Skeletal muscle tissue (tissue), 4 donors: ENCODE measurements around the gene FAM53B. TPM values are rescaled to one million over a fixed set of nuclear protein-coding genes. Genes with fewer than 3 reads are reported as not detected.
A peak's percentile ranks its signal among the peaks of the same experiment; 100 is the strongest.

ENCODE experiments used
- H3K27ac ChIP-seq: one replicate; pipeline ENCODE4 v1.7.0; 2013; ENCODE audit warnings: mild to moderate bottlenecking, low read depth, low read length, inconsistent platforms
- H3K27me3 ChIP-seq, 3 donors: one replicate each; pipeline ENCODE4 v1.7.0; 2013; ENCODE audit warnings: low read length in 3 of 3; ENCODE audit not compliant: control insufficient read depth in 3 of 3, insufficient read depth in 3 of 3
- H3K36me3 ChIP-seq, 3 donors: one replicate each; pipeline ENCODE4 v1.7.0; 2013; ENCODE audit warnings: low read length in 3 of 3; ENCODE audit not compliant: control insufficient read depth in 3 of 3, insufficient read depth in 3 of 3
- H3K4me1 ChIP-seq, 3 donors: one replicate each; pipeline ENCODE4 v1.7.0; 2013; ENCODE audit warnings: low read length in 3 of 3, mild to moderate bottlenecking in 3 of 3; ENCODE audit not compliant: control insufficient read depth in 3 of 3, insufficient read depth in 3 of 3
- H3K4me3 ChIP-seq, 3 donors: one replicate each; pipeline ENCODE4 v1.7.0; 2013; ENCODE audit warnings: low read length in 3 of 3
- H3K9ac ChIP-seq, 3 donors: one replicate each; pipeline ENCODE4 v1.7.0; 2013; ENCODE audit warnings: low read length in 3 of 3, mild to moderate bottlenecking in 3 of 3, moderate library complexity in 2 of 3, low read depth in 1 of 3
- H3K9me3 ChIP-seq, 3 donors: one replicate each; pipeline ENCODE4 v1.7.0; 2013; ENCODE audit warnings: low read length in 3 of 3; ENCODE audit not compliant: control insufficient read depth in 3 of 3
- total RNA-seq: library from RNA; depleted of rRNA; stranded (reverse); fragments of >200 nt; gene quantifications from one replicate; pipeline ENCODE4 v1.2.3, GENCODE V29; 2014
- donor health status: Osteomylitis.

Gene FAM53B
- total RNA-seq, 1 donor from 2014 or later, result 32.4 TPM

GRCh38 chr10:124743191-124744101, 732 bp downstream of the FAM53B start:
- Histone ChIP-seq H3K9ac (peak overlapping the region; percentile 64 to 88 (median 81)), H3K27ac (peak overlapping the region; percentile 58), H3K36me3 (peaks cover 0 to 3% (median 3%) of the 10 kb centered on the region in 3 donors), H3K27me3 (no peaks in the 10 kb centered on the region), H3K9me3 (no peaks in the 10 kb centered on the region), H3K4me3 (peak overlapping the region; percentile 71 to 78 (median 73)), H3K4me1 (peaks cover 47 to 53% (median 50%) of the 10 kb centered on the region in 3 donors)

GRCh38 chr10:124742413-124743190, 1.6 kb downstream of the FAM53B start:
- no peaks in the 10 kb centered on the region for H3K27me3 ChIP-seq
- H3K4me3 ChIP-seq, result peak overlapping the region; percentile 71 to 78 (median 73)
- H3K9me3 ChIP-seq, result no peaks in the 10 kb centered on the region
- H3K27ac ChIP-seq, result peak overlapping the region; percentile 58
- no peaks in the 10 kb centered on the region for H3K36me3 ChIP-seq
- H3K4me1 ChIP-seq, result peaks cover 56 to 61% (median 58%) of the 10 kb centered on the region in 3 donors
- H3K9ac ChIP-seq, result peak overlapping the region; percentile 64 to 88 (median 81)

- peaks cover 62 to 68% (median 65%) of the 10 kb centered on the region in 3 donors for H3K4me1 ChIP-seq
- H3K27me3 ChIP-seq, result no peaks in the 10 kb centered on the region
- peak overlapping the region; percentile 49 to 73 (median 71) for H3K4me3 ChIP-seq
- no peaks in the 10 kb centered on the region for H3K9me3 ChIP-seq
- H3K9ac ChIP-seq, result peak overlapping the region; percentile 60 to 88 (median 72)
- peak overlapping the region; percentile 58 for H3K27ac ChIP-seq
- H3K36me3 ChIP-seq, result no peaks in the 10 kb centered on the region
Observed at GRCh38 chr10:124741922-124742412, 2.2 kb downstream of the FAM53B start.

- no peaks in the 10 kb centered on the region for H3K9me3 ChIP-seq
- H3K4me3 ChIP-seq, result peak overlapping the region in 2 of 3 donors; percentile 47 to 73
- H3K27me3 ChIP-seq, result no peaks in the 10 kb centered on the region
- no peaks in the 10 kb centered on the region for H3K36me3 ChIP-seq
- H3K9ac ChIP-seq, result peak overlapping the region in 2 of 3 donors; percentile 72 to 88
- peaks cover 68 to 73% (median 70%) of the 10 kb centered on the region in 3 donors for H3K4me1 ChIP-seq
- H3K27ac ChIP-seq, result peak overlapping the region; percentile 58
Observed at GRCh38 chr10:124741281-124741921, 2.8 kb downstream of the FAM53B start.

GRCh38 chr10:124740369-124741280, 3.6 kb downstream of the FAM53B start:
- Histone ChIP-seq H3K4me1 (peaks cover 75 to 81% (median 78%) of the 10 kb centered on the region in 3 donors), H3K36me3 (no peaks in the 10 kb centered on the region), H3K4me3 (peak overlapping the region; percentile 22 to 65 (median 47)), H3K9ac (peak overlapping the region; percentile 45 to 88 (median 57)), H3K27me3 (no peaks in the 10 kb centered on the region), H3K9me3 (no peaks in the 10 kb centered on the region), H3K27ac (peak overlapping the region; percentile 58)

- Histone ChIP-seq H3K4me1 (peaks cover 80 to 81% (median 80%) of the 10 kb centered on the region in 3 donors), H3K27me3 (no peaks in the 10 kb centered on the region), H3K9ac (peak overlapping the region; percentile 45 to 88 (median 57)), H3K27ac (peak overlapping the region; percentile 58), H3K36me3 (no peaks in the 10 kb centered on the region), H3K4me3 (peak overlapping the region in 1 of 3 donors; percentile 65), H3K9me3 (no peaks in the 10 kb centered on the region)
Observed at GRCh38 chr10:124739986-124740368, 4.2 kb downstream of the FAM53B start.

- H3K9me3 ChIP-seq, result no peaks in the 10 kb centered on the region
- H3K27ac ChIP-seq, result peak overlapping the region; percentile 58
- H3K27me3 ChIP-seq, result no peaks in the 10 kb centered on the region
- peaks cover 82 to 84% (median 83%) of the 10 kb centered on the region in 3 donors for H3K4me1 ChIP-seq
- peak overlapping the region in 2 of 3 donors; percentile 28 to 51 for H3K9ac ChIP-seq
- peak overlapping the region in 1 of 3 donors; percentile 38 for H3K4me3 ChIP-seq
- H3K36me3 ChIP-seq, result no peaks in the 10 kb centered on the region
Observed at GRCh38 chr10:124739119-124739921, 4.9 kb downstream of the FAM53B start.

- Histone ChIP-seq H3K27me3 (no peaks in the 10 kb centered on the region), H3K4me1 (peaks cover 91 to 93% (median 92%) of the 10 kb centered on the region in 3 donors), H3K9ac (peak overlapping the region in 1 of 3 donors; percentile 83), H3K4me3 (no peak overlapping the region), H3K9me3 (no peaks in the 10 kb centered on the region), H3K27ac (no peak overlapping the region), H3K36me3 (peaks cover 0 to 3% (median 0%) of the 10 kb centered on the region in 3 donors)
Observed at GRCh38 chr10:124738441-124738840, 5.7 kb downstream of the FAM53B start.
